GM21528 (cell line): ENCODE measurements around the gene FAM114A1.

Source experiments
- ATAC-seq: cut with Tn5 transposase; IDR thresholded peaks from one replicate; pipeline ENCODE4 v1.9.1; 2021; ENCODE audit warnings: mild to moderate bottlenecking, moderate library complexity; ENCODE audit not compliant: unreplicated experiment, low FRiP score

FAM114A1 gene

DNA sequence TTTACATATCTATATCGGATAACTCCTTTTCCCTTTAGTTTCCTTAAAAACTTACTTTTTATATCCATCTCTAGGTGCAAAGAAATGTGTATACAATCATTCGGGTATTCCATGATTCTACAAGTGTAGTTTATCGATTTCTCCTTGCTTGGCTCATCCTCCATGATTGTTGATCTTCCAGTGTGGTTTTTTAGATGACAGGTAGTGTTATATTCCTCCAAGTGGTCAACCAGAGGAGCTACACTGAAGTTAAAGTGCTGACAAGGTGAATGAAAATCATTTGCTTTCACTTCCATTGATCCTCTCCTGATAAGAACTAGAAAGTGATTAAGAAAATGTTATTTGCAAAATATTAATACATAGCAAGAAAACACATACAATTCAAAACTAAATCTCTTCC, 126.1 kb downstream of the FAM114A1 start:
- ATAC-seq: no peak

DNA sequence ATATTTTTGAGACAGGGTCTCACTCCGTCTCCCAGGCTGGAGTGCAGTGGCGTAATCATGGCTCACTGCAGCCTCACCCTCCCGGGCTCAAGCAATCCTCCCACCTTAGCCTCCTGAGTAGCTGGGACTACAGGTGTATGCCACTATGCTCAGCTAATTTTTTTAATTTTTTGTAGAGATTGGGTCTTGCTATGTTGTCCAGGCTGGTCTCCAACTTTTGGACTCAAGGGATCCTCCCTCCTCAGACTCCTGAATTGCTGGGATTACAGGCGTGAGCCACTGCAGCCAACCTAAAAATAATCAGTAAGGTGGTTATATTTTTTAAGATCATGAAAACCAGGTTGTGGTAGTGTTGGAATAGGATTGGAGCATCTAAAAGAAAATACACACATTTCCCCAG, 126.5 kb downstream of the FAM114A1 start:
- no peak for ATAC-seq
